HepG2 (cell line): Measurements from ENCODE around the gene ZFPM1. TPM values are rescaled to one million over a fixed set of nuclear protein-coding genes. Genes with fewer than 3 reads are reported as not detected.

Experiments used
- ATAC-seq: fragments of 200-7000 bp; cut with Tn5 transposase; 3 replicates; pipeline ENCODE4 v1.9.1; 2020; ENCODE audit warnings: mild to moderate bottlenecking, moderate library complexity
- BruUV-seq: library from RNA; stranded (reverse); fragments of 400-500 nt; replicated peaks from 2 replicates; lab custom pipeline; 2021; lab: Mats Ljungman, UMichigan
- CTCF ChIA-PET: fragments of 300-600 bp; formaldehyde crosslinking; extraction: SDS; loops from one replicate; lab custom pipeline; 2021; ENCODE audit warnings: low total read pairs, inconsistent platforms, low intra/inter-chr PET ratio; lab: Yijun Ruan, JAX
- POLR2A ChIA-PET: fragments of 350-600 bp; sonication (Branson Sonifier 250); formaldehyde crosslinking; loops from one replicate; lab custom pipeline; 2020; ENCODE audit warnings: antibody characterized with exemption, inconsistent platforms; lab: Yijun Ruan, JAX
- DNase-seq: peaks from one replicate; pipeline ENCODE4 v3.0.0-alpha.2; 2015; ENCODE audit warnings: low spot score
- FAIRE-seq: peaks from 3 replicates; lab custom pipeline; 2011; peaks lifted over from hg19 to GRCh38; lab: Jason Lieb, UNC
- H2AFZ ChIP-seq: one replicate; pipeline ENCODE4 v1.6.1; 2011; ENCODE audit warnings: low read length, inconsistent platforms
- H3K27ac ChIP-seq: fragments of 300-600 bp; 3 replicates; pipeline ENCODE4 v1.8.0; 2011; ENCODE audit warnings: mixed run types, mild to moderate bottlenecking, mixed read lengths, low read length, inconsistent platforms; ENCODE audit not compliant: insufficient read depth; ENCODE audit errors: extremely low read length
- H3K27me3 ChIP-seq, 2 experiments: fragments of 200-600 bp in 1 of 2; 2 replicates in 1 of 2; 3 replicates in 1 of 2; pipeline versions ENCODE4 v1.6.0 to v1.8.0; 2011; ENCODE audit warnings: low read length in 2 of 2, mild to moderate bottlenecking in 2 of 2, moderate library complexity in 2 of 2, inconsistent platforms in 1 of 2; ENCODE audit not compliant: insufficient read depth in 2 of 2, control insufficient read depth in 1 of 2
- H3K36me3 ChIP-seq, 2 experiments: fragments of 200-600 bp in 1 of 2; replicated peaks in 1 of 2; 2 replicates in 1 of 2; 3 replicates in 1 of 2; pipeline versions ENCODE4 v1.5.1 to v1.8.0; 2011; ENCODE audit warnings: low read length in 2 of 2, inconsistent platforms in 1 of 2; ENCODE audit not compliant: insufficient read depth in 2 of 2, control insufficient read depth in 1 of 2
- H3K4me1 ChIP-seq: 2 replicates; pipeline ENCODE4 v1.5.1; 2012; ENCODE audit warnings: low read length, inconsistent platforms; ENCODE audit not compliant: insufficient read depth
- H3K4me2 ChIP-seq: 2 replicates; pipeline ENCODE4 v1.6.0; 2011; ENCODE audit warnings: low read depth, low read length, inconsistent platforms
- H3K4me3 ChIP-seq, 3 experiments: fragments of 200-600 bp in 1 of 3; sonication (generic), shearing (Covaris generic) in 1 of 3; replicated peaks in 1 of 3; 2 replicates each; pipeline ENCODE4 v1.5.1; 2011 to 2016; ENCODE audit warnings: low read length in 3 of 3, inconsistent platforms in 2 of 3, low read depth in 2 of 3, mild to moderate bottlenecking in 2 of 3, control low read depth in 1 of 3, mixed read lengths in 1 of 3; ENCODE audit not compliant: insufficient read depth in 1 of 3
- H3K79me2 ChIP-seq: one replicate; pipeline ENCODE4 v1.6.1; 2011; ENCODE audit warnings: low read length, inconsistent platforms; ENCODE audit not compliant: insufficient read depth
- H3K9ac ChIP-seq: 2 replicates; pipeline ENCODE4 v1.6.0; 2011; ENCODE audit warnings: mild to moderate bottlenecking, low read depth, low read length, inconsistent platforms; ENCODE audit not compliant: insufficient read depth
- H3K9me3 ChIP-seq: 2 replicates; pipeline ENCODE4 v1.5.1; 2012; ENCODE audit warnings: mild to moderate bottlenecking, low read length
- H4K20me1 ChIP-seq: 2 replicates; pipeline ENCODE4 v1.6.0; 2011; ENCODE audit warnings: inconsistent platforms, mild to moderate bottlenecking, low read length, moderate library complexity; ENCODE audit not compliant: insufficient read depth
- BRCA1 ChIP-seq: sonication (generic); formaldehyde crosslinking; IDR thresholded peaks from 2 replicates; pipeline ENCODE4 v1.4.0; 2020; ENCODE audit warnings: missing genetic modification reagents
- BRD4 ChIP-seq: sonication (generic); formaldehyde crosslinking; IDR thresholded peaks from 2 replicates; pipeline ENCODE4 v1.4.0; 2020; ENCODE audit warnings: missing genetic modification reagents
- HMG20A ChIP-seq: IDR thresholded peaks from 2 replicates; pipeline ENCODE4 v1.6.1; 2016; ENCODE audit warnings: borderline replicate concordance
- KDM1A ChIP-seq: IDR thresholded peaks from 2 replicates; pipeline ENCODE4 v1.6.1; 2016; ENCODE audit warnings: missing compliant biosample characterization
- KLF12 ChIP-seq: sonication (generic); formaldehyde crosslinking; IDR thresholded peaks from 2 replicates; pipeline ENCODE4 v1.4.0; 2020; ENCODE audit warnings: missing genetic modification reagents, borderline replicate concordance
- POLR2A ChIP-seq, 2 experiments: IDR thresholded peaks; 2 replicates each; pipeline ENCODE4 v1.6.1; 2011; ENCODE audit warnings: low read depth in 2 of 2, low read length in 2 of 2, mild to moderate bottlenecking in 1 of 2, moderate library complexity in 1 of 2; ENCODE audit not compliant: insufficient read depth in 1 of 2
- SPEN ChIP-seq: sonication (generic); formaldehyde crosslinking; IDR thresholded peaks from 2 replicates; pipeline ENCODE4 v1.5.1; 2020; ENCODE audit warnings: low read depth, mild to moderate bottlenecking, missing genetic modification reagents
- SRF ChIP-seq: IDR thresholded peaks from 2 replicates; pipeline ENCODE4 v1.6.1; 2011; ENCODE audit warnings: mild to moderate bottlenecking, low read depth, low read length, moderate library complexity
- ZBTB1 ChIP-seq: sonication (generic); formaldehyde crosslinking; IDR thresholded peaks from 2 replicates; pipeline ENCODE4 v1.4.0; 2020; ENCODE audit warnings: missing genetic modification reagents, borderline replicate concordance
- ZBTB7B ChIP-seq: sonication (generic); formaldehyde crosslinking; IDR thresholded peaks from 2 replicates; pipeline ENCODE4 v1.4.0; 2020; ENCODE audit warnings: missing genetic modification reagents
- ZNF292 ChIP-seq: sonication (generic); formaldehyde crosslinking; IDR thresholded peaks from 2 replicates; pipeline ENCODE4 v1.8.1; 2022; ENCODE audit warnings: mild to moderate bottlenecking, low read depth, missing genetic modification reagents, borderline replicate concordance
- ZNF432 ChIP-seq: sonication (generic); formaldehyde crosslinking; IDR thresholded peaks from 2 replicates; pipeline ENCODE4 v1.5.0; 2020; ENCODE audit warnings: missing genetic modification reagents, mild to moderate bottlenecking, borderline replicate concordance
- ZNF484 ChIP-seq: sonication (generic); formaldehyde crosslinking; IDR thresholded peaks from 2 replicates; pipeline ENCODE4 v1.5.1; 2020; ENCODE audit warnings: mild to moderate bottlenecking, low read depth, missing genetic modification reagents, borderline replicate concordance
- ZNF782 ChIP-seq: sonication (generic); formaldehyde crosslinking; IDR thresholded peaks from 2 replicates; pipeline ENCODE4 v1.4.0; 2020; ENCODE audit warnings: missing genetic modification reagents, mild to moderate bottlenecking, borderline replicate concordance
- WGBS: methylation state at CpG from one replicate; pipeline ENCODE4 v1.1.6; 2017; ENCODE audit warnings: low lambda C conversion rate; 5-methylcytosine and 5-hydroxymethylcytosine counted together
- in situ Hi-C: cut with HindIII; loops from 2 replicates; pipeline ENCODE4 v1.10.0; 2017; ENCODE audit warnings: low pct_unique_long_range_greater_than_20kb; ENCODE audit not compliant: extremely low pct_ligation_motif_present
- intact Hi-C: fragments of 100-400 bp; cut with micrococcal nuclease; formaldehyde crosslinking; loops from one replicate; pipeline ENCODE4 v1.10.0; 2022; ENCODE audit not compliant: unreplicated experiment
- polyA plus RNA-seq, 8 experiments: library from polyadenylated mRNA; depleted of rRNA in 3 of 8; stranded (reverse) in 7 of 8; unstranded in 1 of 8; fragments of >200 nt; fragmentation: Illumina TruSeq in 4 of 8; extraction: Trizol in 4 of 8; gene quantifications; 2 replicates each; pipeline versions ENCODE4 v1.2.1 to v1.2.3, GENCODE V29; 2011 to 2016; ENCODE audit warnings: low read depth in 4 of 8, missing spikeins in 1 of 8, mixed read lengths in 1 of 8; ENCODE audit not compliant: insufficient read depth in 1 of 8
- total RNA-seq, 5 experiments: library from RNA; depleted of rRNA; stranded (reverse); fragments of >200 nt; fragmentation: Illumina TruSeq; extraction: Trizol; gene quantifications; 2 replicates each; pipeline ENCODE4 v1.2.3, GENCODE V29; 2016; ENCODE audit warnings: low read depth in 1 of 5
- TF ChIP-seq, protein P1 (sequence below): sonication (generic); formaldehyde crosslinking; conservative IDR thresholded peaks from 2 replicates; pipeline ENCODE4 v1.8.0; 2022; ENCODE audit warnings: missing genetic modification reagents
- TF ChIP-seq, protein P2 (sequence below): sonication (generic); formaldehyde crosslinking; IDR thresholded peaks from 2 replicates; pipeline ENCODE4 v1.4.0; 2020; ENCODE audit warnings: low read depth, missing genetic modification reagents
- TF ChIP-seq, protein P3 (sequence below): sonication (generic); formaldehyde crosslinking; IDR thresholded peaks from 2 replicates; pipeline ENCODE4 v1.4.0; 2020; ENCODE audit warnings: missing genetic modification reagents, borderline replicate concordance

The ZFPM1 gene
- total and polyA plus RNA-seq, 2 of the 13 experiments (the other 11 are each of a cell fraction or from before 2014, with no cell fraction given): 1.3 to 3.8 TPM

DNA sequence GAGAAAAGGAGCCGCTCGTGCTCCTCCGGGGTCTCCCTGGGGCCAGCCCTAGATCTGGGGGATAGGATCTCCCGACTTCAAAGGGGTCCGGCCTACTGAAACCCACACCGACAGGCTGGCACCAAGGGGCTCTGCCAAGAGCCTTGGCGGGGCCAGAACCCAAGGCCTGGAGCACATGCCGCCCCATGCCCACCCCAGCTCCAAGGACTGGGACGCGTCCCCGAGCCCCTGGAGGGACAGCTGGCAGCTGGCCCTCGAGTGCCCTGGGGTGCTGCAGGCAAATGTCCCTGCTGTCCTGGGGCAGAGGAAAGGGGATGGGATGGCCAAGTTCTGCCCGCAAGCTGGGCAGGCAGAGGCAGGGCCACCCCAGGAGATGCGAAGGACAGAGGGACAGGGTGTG, 31.8 kb upstream of the ZFPM1 start:
- peaks cover 33 to 82% of the 10 kb centered on the region in 2 experiments for H3K27me3 ChIP-seq
- no peak overlapping the region for H3K4me3 ChIP-seq
- peaks cover 5% of the 10 kb centered on the region; the same call in 1 of the 2 replicates for H4K20me1 ChIP-seq
- in situ Hi-C loops (no loop called here), intact Hi-C loops (no loop called here)
- no peaks in the 10 kb centered on the region for H3K79me2 ChIP-seq
- no peak overlapping the region for H3K9ac ChIP-seq
- CTCF ChIA-PET: no interaction called here
- BruUV-seq: no TSS peak
- H2AFZ ChIP-seq: no peak overlapping the region
- no peak overlapping the region for H3K27ac ChIP-seq
- no peaks in the 10 kb centered on the region for H3K36me3 ChIP-seq
- 63% methylated on average over 6 of the region's 14 CpGs for WGBS
- DNase-seq: no peak
- POLR2A ChIA-PET: no interaction called here
- no peaks in the 10 kb centered on the region for H3K9me3 ChIP-seq
- no peak for ATAC-seq
- no peak for FAIRE-seq
- H3K4me1 ChIP-seq: no peaks in the 10 kb centered on the region
- no peak overlapping the region for H3K4me2 ChIP-seq
- TF ChIP-seq ZNF484 (CRISPR knock-in tag) (no peak), KDM1A (CRISPR knock-in tag) (no peak), POLR2A (IDR thresholded peaks at IDR 0.05; ENCODE audit: insufficient read depth in 1 of 2, low read depth in 2 of 2, low read length in 2 of 2) (no peak), SPEN (CRISPR knock-in tag) (no peak), ZNF782 (CRISPR knock-in tag) (no peak), KLF12 (no peak), ZBTB7B (CRISPR knock-in tag) (no peak), BRD4 (CRISPR knock-in tag) (no peak), ZBTB1 (CRISPR knock-in tag) (no peak), BRCA1 (no peak), ZNF432 (CRISPR knock-in tag) (no peak), ZNF292 (CRISPR knock-in tag) (no peak), SRF (no peak), HMG20A (no peak)
- TF ChIP-seq, protein P1, sequence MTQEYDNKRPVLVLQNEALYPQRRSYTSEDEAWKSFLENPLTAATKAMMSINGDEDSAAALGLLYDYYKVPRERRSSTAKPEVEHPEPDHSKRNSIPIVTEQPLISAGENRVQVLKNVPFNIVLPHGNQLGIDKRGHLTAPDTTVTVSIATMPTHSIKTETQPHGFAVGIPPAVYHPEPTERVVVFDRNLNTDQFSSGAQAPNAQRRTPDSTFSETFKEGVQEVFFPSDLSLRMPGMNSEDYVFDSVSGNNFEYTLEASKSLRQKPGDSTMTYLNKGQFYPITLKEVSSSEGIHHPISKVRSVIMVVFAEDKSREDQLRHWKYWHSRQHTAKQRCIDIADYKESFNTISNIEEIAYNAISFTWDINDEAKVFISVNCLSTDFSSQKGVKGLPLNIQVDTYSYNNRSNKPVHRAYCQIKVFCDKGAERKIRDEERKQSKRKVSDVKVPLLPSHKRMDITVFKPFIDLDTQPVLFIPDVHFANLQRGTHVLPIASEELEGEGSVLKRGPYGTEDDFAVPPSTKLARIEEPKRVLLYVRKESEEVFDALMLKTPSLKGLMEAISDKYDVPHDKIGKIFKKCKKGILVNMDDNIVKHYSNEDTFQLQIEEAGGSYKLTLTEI: no peak
- TF ChIP-seq, protein P2, sequence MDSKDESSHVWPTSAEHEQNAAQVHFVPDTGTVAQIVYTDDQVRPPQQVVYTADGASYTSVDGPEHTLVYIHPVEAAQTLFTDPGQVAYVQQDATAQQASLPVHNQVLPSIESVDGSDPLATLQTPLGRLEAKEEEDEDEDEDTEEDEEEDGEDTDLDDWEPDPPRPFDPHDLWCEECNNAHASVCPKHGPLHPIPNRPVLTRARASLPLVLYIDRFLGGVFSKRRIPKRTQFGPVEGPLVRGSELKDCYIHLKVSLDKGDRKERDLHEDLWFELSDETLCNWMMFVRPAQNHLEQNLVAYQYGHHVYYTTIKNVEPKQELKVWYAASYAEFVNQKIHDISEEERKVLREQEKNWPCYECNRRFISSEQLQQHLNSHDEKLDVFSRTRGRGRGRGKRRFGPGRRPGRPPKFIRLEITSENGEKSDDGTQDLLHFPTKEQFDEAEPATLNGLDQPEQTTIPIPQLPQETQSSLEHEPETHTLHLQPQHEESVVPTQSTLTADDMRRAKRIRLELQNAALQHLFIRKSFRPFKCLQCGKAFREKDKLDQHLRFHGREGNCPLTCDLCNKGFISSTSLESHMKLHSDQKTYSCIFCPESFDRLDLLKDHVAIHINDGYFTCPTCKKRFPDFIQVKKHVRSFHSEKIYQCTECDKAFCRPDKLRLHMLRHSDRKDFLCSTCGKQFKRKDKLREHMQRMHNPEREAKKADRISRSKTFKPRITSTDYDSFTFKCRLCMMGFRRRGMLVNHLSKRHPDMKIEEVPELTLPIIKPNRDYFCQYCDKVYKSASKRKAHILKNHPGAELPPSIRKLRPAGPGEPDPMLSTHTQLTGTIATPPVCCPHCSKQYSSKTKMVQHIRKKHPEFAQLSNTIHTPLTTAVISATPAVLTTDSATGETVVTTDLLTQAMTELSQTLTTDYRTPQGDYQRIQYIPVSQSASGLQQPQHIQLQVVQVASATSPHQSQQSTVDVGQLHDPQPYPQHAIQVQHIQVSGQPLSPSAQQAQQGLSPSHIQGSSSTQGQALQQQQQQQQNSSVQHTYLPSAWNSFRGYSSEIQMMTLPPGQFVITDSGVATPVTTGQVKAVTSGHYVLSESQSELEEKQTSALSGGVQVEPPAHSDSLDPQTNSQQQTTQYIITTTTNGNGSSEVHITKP (CRISPR knock-in tag): no peak
- TF ChIP-seq, protein P3, sequence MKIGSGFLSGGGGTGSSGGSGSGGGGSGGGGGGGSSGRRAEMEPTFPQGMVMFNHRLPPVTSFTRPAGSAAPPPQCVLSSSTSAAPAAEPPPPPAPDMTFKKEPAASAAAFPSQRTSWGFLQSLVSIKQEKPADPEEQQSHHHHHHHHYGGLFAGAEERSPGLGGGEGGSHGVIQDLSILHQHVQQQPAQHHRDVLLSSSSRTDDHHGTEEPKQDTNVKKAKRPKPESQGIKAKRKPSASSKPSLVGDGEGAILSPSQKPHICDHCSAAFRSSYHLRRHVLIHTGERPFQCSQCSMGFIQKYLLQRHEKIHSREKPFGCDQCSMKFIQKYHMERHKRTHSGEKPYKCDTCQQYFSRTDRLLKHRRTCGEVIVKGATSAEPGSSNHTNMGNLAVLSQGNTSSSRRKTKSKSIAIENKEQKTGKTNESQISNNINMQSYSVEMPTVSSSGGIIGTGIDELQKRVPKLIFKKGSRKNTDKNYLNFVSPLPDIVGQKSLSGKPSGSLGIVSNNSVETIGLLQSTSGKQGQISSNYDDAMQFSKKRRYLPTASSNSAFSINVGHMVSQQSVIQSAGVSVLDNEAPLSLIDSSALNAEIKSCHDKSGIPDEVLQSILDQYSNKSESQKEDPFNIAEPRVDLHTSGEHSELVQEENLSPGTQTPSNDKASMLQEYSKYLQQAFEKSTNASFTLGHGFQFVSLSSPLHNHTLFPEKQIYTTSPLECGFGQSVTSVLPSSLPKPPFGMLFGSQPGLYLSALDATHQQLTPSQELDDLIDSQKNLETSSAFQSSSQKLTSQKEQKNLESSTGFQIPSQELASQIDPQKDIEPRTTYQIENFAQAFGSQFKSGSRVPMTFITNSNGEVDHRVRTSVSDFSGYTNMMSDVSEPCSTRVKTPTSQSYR (CRISPR knock-in tag): no peak
